ENCODE data around the gene FBXO10.

- TF ChIP-seq CTCF (IDR thresholded peaks at IDR 0.05) (no peak), POLR2A (IDR thresholded peaks at IDR 0.05) (no peak)
These were observed 43.6 kb upstream of the FBXO10 start for GRCh38 chr9:37619806-37620205.

Data from thyroid gland (tissue), 4 donors.